KOPT-K1 (cell line): ENCODE measurements around the gene LCA5L.

Experiments used
- H3K27ac ChIP-seq: fragments of 200-600 bp; sonication (generic); 2 replicates; pipeline ENCODE4 v1.5.1; 2016; ENCODE audit warnings: antibody characterized with exemption, mild to moderate bottlenecking, low read depth, low read length; ENCODE audit not compliant: poor library complexity, severe bottlenecking
- H3K36me3 ChIP-seq: fragments of 200-600 bp; sonication (generic); 2 replicates; pipeline ENCODE4 v1.5.1; 2017; ENCODE audit warnings: antibody characterized with exemption, mild to moderate bottlenecking, low read length, moderate library complexity; ENCODE audit not compliant: insufficient read depth
- H3K9me3 ChIP-seq: fragments of 200-600 bp; sonication (generic); 2 replicates; pipeline ENCODE4 v1.5.1; 2017; ENCODE audit warnings: antibody characterized with exemption, low read length, mild to moderate bottlenecking; ENCODE audit not compliant: insufficient read depth, poor library complexity, severe bottlenecking

LCA5L gene

DNA sequence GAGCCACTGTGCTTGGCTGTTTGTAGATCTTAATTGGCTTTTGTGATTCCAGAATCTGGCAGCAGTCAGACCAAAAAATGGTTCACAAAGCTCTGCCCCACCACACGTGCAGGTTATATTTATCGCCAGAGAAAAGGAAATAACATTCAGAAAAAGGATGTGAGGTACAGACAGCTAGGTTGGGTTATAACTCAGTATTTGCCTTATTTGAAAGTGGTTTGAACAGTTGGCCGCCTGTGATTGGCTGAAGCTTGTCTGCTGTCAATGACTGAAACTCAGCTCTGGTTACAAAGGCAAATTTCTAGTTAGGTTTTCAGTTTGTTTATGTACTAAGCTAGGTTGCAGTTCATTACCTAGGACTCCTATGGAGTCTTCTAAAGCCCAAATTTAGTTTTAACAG lies 15.8 kb upstream of the LCA5L start:
- Histone ChIP-seq H3K9me3 (no peaks in the 10 kb centered on the region), H3K36me3 (no peaks in the 10 kb centered on the region), H3K27ac (no peak overlapping the region)

DNA sequence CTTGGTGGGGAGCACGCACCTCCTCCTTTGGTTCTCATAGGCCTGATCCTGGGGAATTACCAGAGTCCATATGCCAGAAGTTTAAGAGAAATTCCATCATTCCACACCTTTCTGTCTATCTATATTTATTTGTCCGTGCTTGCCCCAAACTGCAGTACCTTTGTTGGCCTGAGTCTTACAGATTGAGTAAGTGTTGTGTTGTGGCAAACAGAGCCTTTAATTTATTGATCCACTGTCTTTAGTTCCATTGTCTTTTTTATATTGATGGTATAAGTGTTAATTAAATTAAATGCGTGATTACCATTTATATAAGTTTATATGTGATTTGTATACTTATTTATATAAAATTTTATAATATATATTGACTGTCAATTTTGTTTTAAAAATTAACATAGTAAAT lies 11.1 kb upstream of the LCA5L start:
- Histone ChIP-seq H3K36me3 (no peaks in the 10 kb centered on the region), H3K9me3 (no peaks in the 10 kb centered on the region), H3K27ac (no peak overlapping the region)

DNA sequence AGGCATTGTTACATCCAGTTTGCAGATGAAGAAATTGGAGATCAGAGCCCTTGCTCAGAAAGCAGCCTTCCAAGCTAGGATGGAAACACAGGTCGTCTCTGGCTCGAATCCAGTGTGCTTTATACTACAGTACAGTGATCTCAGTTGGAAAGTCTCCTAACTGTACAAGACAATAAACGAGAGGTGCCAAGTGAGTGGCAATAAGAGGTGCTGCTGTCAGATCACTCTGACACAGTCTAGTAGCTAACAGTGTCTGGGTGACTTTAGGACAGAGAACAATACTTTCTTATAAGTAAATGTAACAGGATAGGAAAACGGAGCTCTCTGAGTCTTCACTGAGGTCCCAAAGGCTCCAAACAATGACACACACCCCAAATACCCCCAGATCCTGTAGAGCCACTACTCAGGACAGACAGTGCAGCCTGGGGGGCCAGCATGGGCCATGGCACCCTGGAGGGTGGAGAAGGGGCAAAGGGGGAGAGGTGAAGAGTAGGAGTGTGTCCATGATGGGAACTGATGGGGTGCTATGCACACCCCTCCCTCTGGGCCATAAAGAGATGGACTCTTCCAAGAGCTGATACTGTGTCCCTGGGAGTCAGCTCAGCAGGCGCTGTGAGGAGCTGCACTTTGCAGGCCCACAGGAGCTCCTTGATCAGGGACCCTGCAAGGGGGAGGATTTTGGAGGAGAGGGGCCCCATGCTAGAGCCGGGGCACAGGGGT lies 9.5 kb upstream of the LCA5L start:
- Histone ChIP-seq H3K27ac (no peak overlapping the region), H3K9me3 (no peaks in the 10 kb centered on the region), H3K36me3 (no peaks in the 10 kb centered on the region)

- no peak overlapping the region for H3K27ac ChIP-seq
- H3K36me3 ChIP-seq = no peaks in the 10 kb centered on the region
- H3K9me3 ChIP-seq = no peaks in the 10 kb centered on the region
Measured at GRCh38 chr21:39453571-39454179, 8.1 kb upstream of the LCA5L start.

GRCh38 chr21:39452970-39453342 lies 7.4 kb upstream of the LCA5L start:
- Histone ChIP-seq H3K27ac (no peak overlapping the region), H3K9me3 (no peaks in the 10 kb centered on the region), H3K36me3 (no peaks in the 10 kb centered on the region)

DNA sequence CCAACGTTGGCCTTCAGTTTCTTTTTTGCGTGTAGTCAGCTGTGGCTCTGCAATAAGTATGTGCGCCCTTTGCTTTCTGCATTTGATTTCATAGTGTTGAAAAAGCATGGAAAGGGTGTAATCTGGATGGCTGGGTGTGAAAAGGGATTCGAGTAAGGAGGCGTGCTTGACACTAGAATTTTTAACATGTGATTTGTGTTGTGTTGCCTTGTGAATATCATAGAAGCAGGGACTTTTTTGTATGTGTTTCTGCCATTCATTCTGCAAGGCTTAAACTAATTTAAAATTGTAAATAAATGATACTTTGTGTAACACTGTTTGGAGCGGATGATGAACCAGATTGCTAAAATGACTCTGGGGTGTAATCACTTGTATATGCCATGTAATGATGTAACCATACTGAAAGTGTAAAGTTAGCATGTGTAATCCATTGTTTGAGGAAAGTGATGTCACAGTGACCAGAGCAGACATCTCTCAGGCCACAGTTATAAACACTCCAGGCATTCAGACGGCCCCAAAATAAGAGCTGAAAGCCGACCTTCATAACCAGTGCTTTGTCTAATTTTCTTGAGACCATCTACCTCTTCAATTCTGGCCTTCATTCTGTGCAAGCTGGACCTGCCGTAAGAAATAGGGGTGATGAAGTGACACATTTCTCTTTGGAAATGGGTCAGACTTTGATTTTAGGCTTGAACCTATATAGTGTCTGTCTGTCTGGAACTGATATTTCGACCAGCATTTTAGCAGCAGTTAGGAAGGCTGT lies 6.8 kb upstream of the LCA5L start:
- no peak overlapping the region for H3K27ac ChIP-seq
- no peaks in the 10 kb centered on the region for H3K9me3 ChIP-seq
- no peaks in the 10 kb centered on the region for H3K36me3 ChIP-seq

DNA sequence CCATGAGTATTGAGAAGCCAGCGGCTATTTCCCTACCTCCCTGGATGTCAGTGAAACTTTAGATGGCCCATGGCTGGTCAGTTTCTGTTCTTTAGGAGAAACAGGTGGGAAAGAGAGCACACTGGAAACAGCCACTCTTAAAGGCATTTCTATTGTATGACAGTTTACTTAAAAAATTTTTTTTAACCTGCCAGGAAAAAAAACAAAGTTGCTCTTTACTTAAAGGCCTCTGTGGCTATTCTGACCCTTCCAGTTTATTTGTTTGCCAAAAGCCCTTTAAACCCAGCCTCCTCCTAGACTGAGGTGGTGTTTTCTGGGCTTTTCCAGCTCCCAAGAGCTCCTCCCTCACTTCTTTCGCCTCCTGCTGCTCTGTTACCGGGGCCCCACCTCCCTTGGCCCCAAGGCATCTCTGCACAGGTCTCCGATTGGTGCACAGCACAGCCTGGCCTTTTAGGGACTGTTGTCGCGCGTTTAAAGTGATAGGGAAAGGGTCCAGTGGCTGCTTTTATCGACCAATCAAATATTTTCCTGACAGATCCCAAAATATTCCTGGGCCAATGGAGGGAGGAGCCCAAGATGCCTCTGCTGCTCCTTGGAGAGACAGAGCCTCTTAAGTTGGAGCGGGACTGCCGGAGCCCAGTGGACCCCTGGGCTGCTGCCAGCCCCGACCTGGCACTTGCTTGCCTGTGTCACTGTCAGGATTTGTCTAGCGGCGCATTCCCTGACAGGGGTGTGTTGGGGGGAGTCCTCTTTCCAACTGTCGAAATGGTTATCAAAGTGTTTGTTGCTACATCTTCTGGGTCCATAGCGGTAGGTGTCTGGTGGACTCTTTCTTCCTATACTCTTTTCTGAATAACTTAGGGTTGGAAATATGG lies 6.0 kb upstream of the LCA5L start, which contains the start of gene SH3BGR:
Gene SH3BGR (plus strand): TSS at position 639 of the 875 bp plus-strand sequence. CDS start 127 bp downstream, at position 766.
- Histone ChIP-seq H3K9me3 (no peaks in the 10 kb centered on the region), H3K36me3 (no peaks in the 10 kb centered on the region), H3K27ac (no peak within 1 kb of the TSS)

- Histone ChIP-seq H3K36me3 (no peaks in the 10 kb centered on the region), H3K27ac (no peak overlapping the region), H3K9me3 (no peaks in the 10 kb centered on the region)
Measured at GRCh38 chr21:39447264-39447663, 1.7 kb upstream of the LCA5L start.

DNA sequence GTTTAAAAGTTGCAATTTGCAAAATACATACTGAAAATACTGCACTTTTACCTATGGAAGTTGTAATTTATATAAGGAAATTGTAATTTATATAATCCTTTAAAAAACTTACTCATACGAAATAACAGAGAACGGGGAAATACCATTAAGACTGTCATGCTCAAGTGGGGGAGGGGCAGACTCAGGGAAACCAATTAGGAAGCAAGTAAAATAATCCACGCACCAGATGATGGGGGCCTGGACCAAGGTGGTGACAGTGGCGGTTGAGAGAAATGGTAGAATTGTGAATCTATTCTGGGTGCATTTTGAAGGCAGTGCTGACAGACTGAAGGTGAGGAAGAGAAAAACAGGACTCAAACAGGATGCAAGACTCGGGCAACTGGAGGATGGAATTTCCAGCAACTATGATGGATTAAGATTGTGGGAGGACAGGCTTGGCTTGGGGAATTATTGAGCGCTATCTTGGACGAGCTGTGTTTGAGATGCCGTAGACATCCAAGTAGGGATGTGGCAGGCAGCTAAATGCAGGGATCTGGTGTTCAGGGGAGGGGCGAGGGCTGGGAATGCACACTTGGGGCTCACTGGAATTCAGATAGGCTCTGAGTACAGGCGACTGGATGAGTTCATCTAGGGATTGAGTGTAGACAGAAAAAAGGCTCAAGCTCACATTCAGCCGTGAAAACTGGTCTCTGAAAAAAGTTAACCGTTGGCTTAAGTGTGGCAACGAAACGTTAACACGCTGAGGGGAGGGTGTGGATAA lies 977 bp downstream of the LCA5L start:
- H3K27ac ChIP-seq = peak overlapping the region; percentile 70

GRCh38 chr21:39441502-39442475 lies 3.8 kb downstream of the LCA5L start:
- Histone ChIP-seq H3K9me3 (no peaks in the 10 kb centered on the region), H3K36me3 (no peaks in the 10 kb centered on the region)

More for the DNA sequence above, 977 bp downstream of the LCA5L start:
- Histone ChIP-seq H3K9me3 (no peaks in the 10 kb centered on the region), H3K36me3 (no peaks in the 10 kb centered on the region)

GRCh38 chr21:39439232-39439631 lies 6.3 kb downstream of the LCA5L start:
- Histone ChIP-seq H3K27ac (no peak overlapping the region), H3K36me3 (no peaks in the 10 kb centered on the region), H3K9me3 (no peaks in the 10 kb centered on the region)

More at GRCh38 chr21:39441502-39442475, 3.8 kb downstream of the LCA5L start:
- no peak overlapping the region for H3K27ac ChIP-seq

DNA sequence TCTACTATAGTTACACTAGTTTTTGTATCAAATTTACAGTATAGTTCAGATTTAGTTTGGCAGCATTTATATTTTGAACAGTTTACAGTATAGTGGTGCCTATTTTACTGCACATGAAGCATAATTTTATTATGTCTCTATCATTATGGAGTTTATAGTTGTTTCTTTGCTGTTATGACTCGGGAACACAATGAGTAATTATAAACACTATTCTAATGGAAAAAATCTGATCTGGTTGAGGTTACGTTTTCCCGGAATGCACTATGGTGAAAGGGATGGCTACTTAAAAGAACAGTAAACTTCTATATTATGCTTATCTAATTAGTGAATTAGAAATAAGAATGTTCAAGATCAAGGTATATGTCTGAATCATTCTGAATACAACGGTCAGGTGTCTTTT lies 10.6 kb downstream of the LCA5L start:
- Histone ChIP-seq H3K27ac (no peak overlapping the region), H3K36me3 (no peaks in the 10 kb centered on the region), H3K9me3 (no peaks in the 10 kb centered on the region)

GRCh38 chr21:39430954-39431353 lies 14.6 kb downstream of the LCA5L start:
- H3K9me3 ChIP-seq = no peaks in the 10 kb centered on the region
- H3K27ac ChIP-seq = no peak overlapping the region
- no peaks in the 10 kb centered on the region for H3K36me3 ChIP-seq
